Stromal cell of bone marrow (primary cell): ENCODE measurements around the gene ARVCF.

ENCODE experiments used
- DNase-seq: peaks from one replicate; pipeline ENCODE4 v3.0.0-alpha.2; 2012; ENCODE audit warnings: low read depth

The ARVCF gene

GRCh38 chr22:19998991-19999820 is 17.4 kb downstream of the ARVCF start:
- DNase-seq: no peak

- no peak for DNase-seq
Measured at GRCh38 chr22:19998232-19998951, 18.2 kb downstream of the ARVCF start.

GRCh38 chr22:19997561-19998231 is 18.9 kb downstream of the ARVCF start:
- no peak for DNase-seq

GRCh38 chr22:19996694-19997384 is 19.8 kb downstream of the ARVCF start:
- no peak for DNase-seq

GRCh38 chr22:19995611-19996339 is 20.8 kb downstream of the ARVCF start:
- peak; percentile 62 for DNase-seq

GRCh38 chr22:19994851-19995610 is 21.6 kb downstream of the ARVCF start:
- DNase-seq: no peak

GRCh38 chr22:19993926-19994325 is 22.7 kb downstream of the ARVCF start:
- DNase-seq: no peak

GRCh38 chr22:19992921-19993355 is 23.7 kb downstream of the ARVCF start:
- DNase-seq: no peak

- no peak for DNase-seq
Measured at GRCh38 chr22:19992481-19992911, 24.1 kb downstream of the ARVCF start.

- no peak for DNase-seq
Measured at GRCh38 chr22:19991645-19992451, 24.8 kb downstream of the ARVCF start.

GRCh38 chr22:19991395-19991644 is 25.3 kb downstream of the ARVCF start:
- DNase-seq: no peak

GRCh38 chr22:19990609-19991394 is 25.8 kb downstream of the ARVCF start:
- no peak for DNase-seq

GRCh38 chr22:19990188-19990587 is 26.4 kb downstream of the ARVCF start:
- no peak for DNase-seq

GRCh38 chr22:19989725-19990067 is 26.9 kb downstream of the ARVCF start:
- no peak for DNase-seq

GRCh38 chr22:19988965-19989724 is 27.5 kb downstream of the ARVCF start:
- no peak for DNase-seq

- DNase-seq: no peak
Measured at GRCh38 chr22:19988331-19988808, 28.3 kb downstream of the ARVCF start.

- no peak for DNase-seq
Measured at GRCh38 chr22:19987394-19988306, 29.0 kb downstream of the ARVCF start.
